ENCODE measurements around the gene GALT. TPM values are rescaled to one million over a fixed set of nuclear protein-coding genes. Genes with fewer than 3 reads are reported as not detected.

The GALT gene
- total RNA-seq, 2 donors from 2014 or later: 22.2 to 33.0 TPM

- no peak for DNase-seq (ENCODE audit: low spot score)
- intact Hi-C loops (cut with DNase I): no loop called here
Observed at GRCh38 chr9:34644766-34645314, 1.6 kb upstream of the GALT start.

GRCh38 chr9:34647084-34647403 is 569 bp downstream of the GALT start:
- intact Hi-C loops (cut with DNase I): no loop called here
- DNase-seq (ENCODE audit: low spot score): peak; percentile 66

GRCh38 chr9:34647651-34648050 is 1.2 kb downstream of the GALT start:
- intact Hi-C loops (cut with DNase I): no loop called here
- peak; percentile 48 for DNase-seq (ENCODE audit: low spot score)

GRCh38 chr9:34648673-34649072 is 2.2 kb downstream of the GALT start:
- intact Hi-C loops (cut with DNase I): no loop called here
- peak; percentile 75 for DNase-seq (ENCODE audit: low spot score)

- intact Hi-C loops (cut with DNase I): no loop called here
- no peak for DNase-seq (ENCODE audit: low spot score)
Observed at GRCh38 chr9:34650816-34651215, 4.3 kb downstream of the GALT start.

GRCh38 chr9:34651321-34651720 is 4.8 kb downstream of the GALT start:
- DNase-seq (ENCODE audit: low spot score): no peak
- intact Hi-C loops (cut with DNase I): no loop called here

GRCh38 chr9:34651876-34652601 is 5.6 kb downstream of the GALT start, which contains the start of gene IL11RA:
Gene IL11RA (plus strand): TSS chr9:34652185. CDS start chr9:34655218, 3,033 bp downstream.
- intact Hi-C loops (cut with DNase I): no loop called here
- peak; percentile 93 for DNase-seq (ENCODE audit: low spot score)

- no peak for DNase-seq (ENCODE audit: low spot score)
- intact Hi-C loops (cut with DNase I): no loop called here
Observed at GRCh38 chr9:34652602-34653000, 6.1 kb downstream of the GALT start.

GRCh38 chr9:34653151-34654072 is 6.9 kb downstream of the GALT start:
- intact Hi-C loops (cut with DNase I): no loop called here
- no peak for DNase-seq (ENCODE audit: low spot score)

- intact Hi-C loops (cut with DNase I): no loop called here
- DNase-seq (ENCODE audit: low spot score): peak; percentile 85
Observed at GRCh38 chr9:34654323-34655051, 8.0 kb downstream of the GALT start.

GRCh38 chr9:34655394-34655793 is 8.9 kb downstream of the GALT start:
- DNase-seq (ENCODE audit: low spot score): no peak
- intact Hi-C loops (cut with DNase I): no loop called here

GRCh38 chr9:34656992-34657391 is 10.5 kb downstream of the GALT start:
- intact Hi-C loops (cut with DNase I): no loop called here
- DNase-seq (ENCODE audit: low spot score): no peak

GRCh38 chr9:34658461-34658860 is 12.0 kb downstream of the GALT start:
- intact Hi-C loops (cut with DNase I): no loop called here
- no peak for DNase-seq (ENCODE audit: low spot score)

GRCh38 chr9:34659592-34660253 is 13.2 kb downstream of the GALT start:
- no peak for DNase-seq (ENCODE audit: low spot score)
- intact Hi-C loops (cut with DNase I): no loop called here

- intact Hi-C loops (cut with DNase I): no loop called here
- DNase-seq (ENCODE audit: low spot score): no peak
Observed at GRCh38 chr9:34662526-34663302, 16.2 kb downstream of the GALT start, which contains the start of gene CCL27. Gene CCL27 (minus strand): TSS chr9:34662657. CDS start chr9:34662633, 24 bp downstream.

- intact Hi-C loops (cut with DNase I): no loop called here
- no peak for DNase-seq (ENCODE audit: low spot score)
Observed at GRCh38 chr9:34663303-34663605, 16.8 kb downstream of the GALT start.

GRCh38 chr9:34664281-34665066 is 18.0 kb downstream of the GALT start:
- peak; percentile 95 for DNase-seq (ENCODE audit: low spot score)
- intact Hi-C loops (cut with DNase I): no loop called here

GRCh38 chr9:34665067-34665380 is 18.5 kb downstream of the GALT start:
- no peak for DNase-seq (ENCODE audit: low spot score)
- intact Hi-C loops (cut with DNase I): no loop called here
